Left lung (tissue), 10 donors: ENCODE data around the gene C2orf78. TPM values are rescaled to one million over a fixed set of nuclear protein-coding genes. Genes with fewer than 3 reads are reported as not detected.

Experiments
- ATAC-seq: fragments of 200-7000 bp; cut with Tn5 transposase; one replicate; pipeline ENCODE4 v1.9.1; 2020; ENCODE audit warnings: moderate library complexity
- DNase-seq, 4 donors: peaks; one replicate each; pipeline ENCODE4 v3.0.0-alpha.2; 2013 to 2020
- H3K27ac ChIP-seq, 2 donors: fragments of 200-600 bp; sonication (generic) in 1 of 2; one replicate each; pipeline versions ENCODE4 v1.5.0 to v1.8.0; 2020 to 2021
- H3K27me3 ChIP-seq, 2 donors: fragments of 200-600 bp; sonication (generic) in 1 of 2; one replicate each; pipeline versions ENCODE4 v1.5.0 to v1.8.0; 2020 to 2021
- H3K36me3 ChIP-seq, 2 donors: fragments of 200-600 bp; sonication (generic) in 1 of 2; one replicate each; pipeline versions ENCODE4 v1.5.0 to v1.8.0; 2020 to 2021
- H3K4me1 ChIP-seq, 2 donors: fragments of 200-600 bp; one replicate each; pipeline ENCODE4 v1.8.0; 2021
- H3K4me3 ChIP-seq, 2 donors: fragments of 200-600 bp; sonication (generic) in 1 of 2; one replicate each; pipeline versions ENCODE4 v1.5.0 to v1.8.0; 2020 to 2021; ENCODE audit warnings: mild to moderate bottlenecking in 1 of 2
- H3K9me3 ChIP-seq, 2 donors: fragments of 200-600 bp; sonication (generic) in 1 of 2; one replicate each; pipeline versions ENCODE4 v1.5.0 to v1.8.0; 2020 to 2021
- intact Hi-C, 2 donors: fragments of 100-400 bp; cut with DNase I; formaldehyde crosslinking; loops; one replicate each; pipeline versions ENCODE4 v1.11.2 to v1.14.2; 2022
- polyA plus RNA-seq, 6 donors: library from polyadenylated mRNA; unstranded; fragments of 120-200 nt; gene quantifications; one replicate each; pipeline ENCODE4 v1.2.1, GENCODE V29; 2013; ENCODE audit not compliant: insufficient read length in 6 of 6
- total RNA-seq, 2 donors: library from RNA; stranded (reverse); fragmentation: NEBNext Ultra II Directional; extraction: Animal tissue kit (Norgen Biotek cat#: 25700); gene quantifications; one replicate each; pipeline ENCODE4 v1.2.1, GENCODE V29; 2021
- TF ChIP-seq, protein P1 (sequence below), 2 donors: fragments of 200-600 bp; sonication (generic) in 1 of 2; IDR thresholded peaks; one replicate each; pipeline versions ENCODE4 v1.5.0 to v1.8.0; 2021; ENCODE audit warnings: antibody characterized with exemption in 2 of 2
- donor health status: DM: no; HTN: yes; CAD: no.
- donor health status: DM: no; HTN: no; CAD: no.

C2orf78 gene
- total and polyA plus RNA-seq, 8 donors, result not detected

DNA sequence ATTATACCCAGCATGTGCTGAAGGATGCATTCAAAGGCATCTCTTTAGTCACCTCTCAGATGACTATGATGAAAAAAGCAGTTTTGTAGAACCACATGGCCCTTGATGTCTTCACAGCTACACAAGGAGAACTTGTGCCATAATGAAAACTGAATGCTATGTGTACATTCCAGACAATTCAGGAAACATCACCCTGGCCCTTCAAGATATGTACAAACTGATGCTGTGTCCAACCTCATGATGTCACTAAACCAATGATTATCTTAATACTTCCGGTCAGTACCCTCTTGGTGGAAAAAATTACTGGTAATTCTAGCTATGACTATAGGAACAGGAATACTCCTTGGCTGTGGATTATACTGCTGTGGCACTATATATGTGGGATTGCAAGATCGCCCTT is 24.1 kb upstream of the C2orf78 start:
- Histone ChIP-seq H3K27ac (no peak overlapping the region), H3K4me3 (no peak overlapping the region), H3K36me3 (peaks cover 6 to 90% of the 10 kb centered on the region in 2 donors), H3K9me3 (no peaks in the 10 kb centered on the region), H3K27me3 (no peaks in the 10 kb centered on the region), H3K4me1 (peaks cover 0 to 5% of the 10 kb centered on the region in 2 donors)
- TF ChIP-seq, protein P1, sequence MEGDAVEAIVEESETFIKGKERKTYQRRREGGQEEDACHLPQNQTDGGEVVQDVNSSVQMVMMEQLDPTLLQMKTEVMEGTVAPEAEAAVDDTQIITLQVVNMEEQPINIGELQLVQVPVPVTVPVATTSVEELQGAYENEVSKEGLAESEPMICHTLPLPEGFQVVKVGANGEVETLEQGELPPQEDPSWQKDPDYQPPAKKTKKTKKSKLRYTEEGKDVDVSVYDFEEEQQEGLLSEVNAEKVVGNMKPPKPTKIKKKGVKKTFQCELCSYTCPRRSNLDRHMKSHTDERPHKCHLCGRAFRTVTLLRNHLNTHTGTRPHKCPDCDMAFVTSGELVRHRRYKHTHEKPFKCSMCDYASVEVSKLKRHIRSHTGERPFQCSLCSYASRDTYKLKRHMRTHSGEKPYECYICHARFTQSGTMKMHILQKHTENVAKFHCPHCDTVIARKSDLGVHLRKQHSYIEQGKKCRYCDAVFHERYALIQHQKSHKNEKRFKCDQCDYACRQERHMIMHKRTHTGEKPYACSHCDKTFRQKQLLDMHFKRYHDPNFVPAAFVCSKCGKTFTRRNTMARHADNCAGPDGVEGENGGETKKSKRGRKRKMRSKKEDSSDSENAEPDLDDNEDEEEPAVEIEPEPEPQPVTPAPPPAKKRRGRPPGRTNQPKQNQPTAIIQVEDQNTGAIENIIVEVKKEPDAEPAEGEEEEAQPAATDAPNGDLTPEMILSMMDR (IDR thresholded peaks at IDR 0.05), result no peak
- intact Hi-C loops, result no loop called here
- DNase-seq (no peak), ATAC-seq (no peak)

DNA sequence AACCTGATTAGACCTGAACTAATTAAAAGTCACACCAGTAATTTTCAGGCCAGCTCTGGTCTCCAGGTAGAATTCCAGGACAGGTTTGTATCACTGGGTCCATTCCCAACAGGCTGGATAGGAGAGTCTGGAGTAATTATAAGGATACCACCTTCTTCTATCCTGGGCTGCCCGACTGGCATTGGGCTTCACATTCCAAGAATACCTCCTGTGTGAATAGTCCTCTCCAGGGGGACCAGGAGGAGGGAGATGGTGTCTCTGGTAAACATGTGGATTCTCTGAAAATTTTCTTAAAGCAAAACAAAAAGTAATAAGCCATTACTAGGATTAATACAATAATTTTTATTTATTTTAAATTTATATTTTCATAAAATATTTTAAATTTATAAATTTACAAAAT is 21.4 kb upstream of the C2orf78 start:
- Histone ChIP-seq H3K9me3 (no peaks in the 10 kb centered on the region), H3K27me3 (no peaks in the 10 kb centered on the region), H3K36me3 (peaks cover 11 to 96% of the 10 kb centered on the region in 2 donors), H3K27ac (no peak overlapping the region), H3K4me1 (peaks cover 0 to 5% of the 10 kb centered on the region in 2 donors), H3K4me3 (no peak overlapping the region)
- TF ChIP-seq, protein P1 (IDR thresholded peaks at IDR 0.05), result no peak
- intact Hi-C loops, result no loop called here
- ATAC-seq, result no peak
- no peak for DNase-seq

DNA sequence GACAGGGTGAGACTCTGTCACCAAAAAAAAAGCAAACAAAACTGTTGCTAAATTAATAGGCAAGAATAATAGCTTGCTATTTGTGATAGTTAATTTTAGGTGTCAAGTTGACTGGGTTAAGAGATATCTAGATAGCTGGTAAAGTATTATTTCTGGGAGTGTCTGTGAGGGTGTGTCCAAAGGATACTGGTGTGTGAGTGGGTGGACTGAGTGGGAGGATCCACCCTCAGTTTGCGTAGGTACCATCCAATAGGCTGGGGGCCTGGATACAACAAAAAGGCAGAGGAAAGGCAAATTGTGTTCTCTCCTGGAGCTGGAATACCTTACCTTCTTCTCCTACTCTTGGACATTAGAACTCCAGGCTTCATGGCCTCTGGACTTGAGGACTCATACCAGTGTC is 19.0 kb upstream of the C2orf78 start:
- TF ChIP-seq, protein P1 (IDR thresholded peaks at IDR 0.05), result no peak
- intact Hi-C loops, result no loop called here
- H3K4me3 ChIP-seq, result no peak overlapping the region
- H3K36me3 ChIP-seq, result peaks cover 11 to 100% of the 10 kb centered on the region in 2 donors
- H3K4me1 ChIP-seq, result no peaks in the 10 kb centered on the region
- H3K27ac ChIP-seq, result no peak overlapping the region
- no peaks in the 10 kb centered on the region for H3K9me3 ChIP-seq
- no peaks in the 10 kb centered on the region for H3K27me3 ChIP-seq
- ATAC-seq (no peak), DNase-seq (no peak)

DNA sequence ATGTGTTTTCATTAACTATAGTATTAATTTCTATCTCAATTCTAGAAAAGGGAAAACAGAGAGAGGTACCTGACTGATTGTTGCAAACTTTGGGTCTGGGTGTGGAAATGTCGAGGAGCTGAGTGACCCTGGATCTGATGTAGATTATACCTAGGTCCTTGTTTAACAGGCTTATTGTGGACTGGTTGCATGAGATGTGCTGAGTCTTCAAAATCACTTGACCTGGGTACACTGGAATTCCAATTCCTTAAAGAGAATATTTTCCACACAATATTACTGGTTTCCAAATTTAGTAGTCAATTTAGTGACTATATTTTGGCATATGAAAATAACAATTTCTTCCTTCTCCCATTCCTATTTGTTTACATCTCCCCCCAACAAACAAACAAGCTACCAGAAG is 17.6 kb upstream of the C2orf78 start:
- intact Hi-C loops, result no loop called here
- no peaks in the 10 kb centered on the region for H3K4me1 ChIP-seq
- TF ChIP-seq, protein P1 (IDR thresholded peaks at IDR 0.05), result no peak
- ATAC-seq, result no peak
- no peaks in the 10 kb centered on the region for H3K27me3 ChIP-seq
- peaks cover 11 to 100% of the 10 kb centered on the region in 2 donors for H3K36me3 ChIP-seq
- no peaks in the 10 kb centered on the region for H3K9me3 ChIP-seq
- DNase-seq, result no peak
- H3K27ac ChIP-seq, result no peak overlapping the region
- no peak overlapping the region for H3K4me3 ChIP-seq

DNA sequence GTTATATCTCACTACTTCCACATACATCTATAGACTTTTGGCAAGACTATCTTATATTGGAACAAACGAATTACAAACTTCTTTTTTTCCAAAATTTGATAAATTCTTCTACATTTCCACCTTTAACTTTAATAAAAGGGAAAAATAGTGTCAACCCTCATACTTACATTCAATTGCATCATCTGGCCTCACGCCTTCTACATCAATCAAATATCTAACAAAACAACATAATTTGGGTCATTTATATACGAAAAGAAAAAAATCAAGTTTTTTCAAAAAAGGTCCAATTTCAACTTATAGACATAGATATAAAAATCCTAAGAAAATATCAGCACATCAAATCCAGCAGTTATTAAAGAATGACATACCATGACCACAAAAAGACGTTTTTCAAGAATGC is 17.0 kb upstream of the C2orf78 start:
- intact Hi-C loops, result no loop called here
- no peak for DNase-seq
- Histone ChIP-seq H3K4me1 (no peaks in the 10 kb centered on the region), H3K27ac (no peak overlapping the region), H3K4me3 (no peak overlapping the region), H3K27me3 (no peaks in the 10 kb centered on the region), H3K36me3 (peaks cover 11 to 100% of the 10 kb centered on the region in 2 donors), H3K9me3 (no peaks in the 10 kb centered on the region)
- TF ChIP-seq, protein P1 (IDR thresholded peaks at IDR 0.05), result no peak
- no peak for ATAC-seq
